WTC11 (cell line): ENCODE results near the gene SLC13A2. TPM values are rescaled to one million over a fixed set of nuclear protein-coding genes. Genes with fewer than 3 reads are reported as not detected.
A peak's percentile ranks its signal among the peaks of the same experiment; 100 is the strongest.

ENCODE experiments used
- ATAC-seq: fragments of 200-7000 bp; cut with Tn5 transposase; 2 replicates; pipeline ENCODE4 v1.10.0; 2021; ENCODE audit warnings: mild to moderate bottlenecking, moderate library complexity
- CTCF ChIA-PET: fragments of 300-600 bp; sonication (Branson Sonifier 250); formaldehyde crosslinking; loops from one replicate; lab custom pipeline; 2021; ENCODE audit warnings: antibody characterized with exemption; lab: Charles Lee
- POLR2A ChIA-PET: fragments of 350-600 bp; sonication (Branson Sonifier 250); formaldehyde crosslinking; loops from one replicate; lab custom pipeline; 2021; ENCODE audit warnings: antibody characterized with exemption; lab: Charles Lee
- DNase-seq: peaks from one replicate; pipeline ENCODE4 v3.0.0; 2021; ENCODE audit warnings: low spot score
- H3K27ac Mint-ChIP-seq: 2 replicates; pipeline ENCODE4 v1.8.0; 2021; ENCODE audit warnings: mixed read lengths
- H3K27me3 Mint-ChIP-seq: 2 replicates; pipeline ENCODE4 v1.8.0; 2021; ENCODE audit warnings: low read depth, mild to moderate bottlenecking, moderate library complexity, mixed read lengths
- H3K36me3 Mint-ChIP-seq: 2 replicates; pipeline ENCODE4 v1.8.0; 2021; ENCODE audit warnings: mixed read lengths
- H3K4me1 Mint-ChIP-seq: 2 replicates; pipeline ENCODE4 v1.8.0; 2022; ENCODE audit warnings: mixed read lengths
- H3K4me3 Mint-ChIP-seq: 2 replicates; pipeline ENCODE4 v1.8.0; 2021; ENCODE audit warnings: mild to moderate bottlenecking, moderate library complexity, mixed read lengths
- H3K9me3 Mint-ChIP-seq: 2 replicates; pipeline ENCODE4 v1.8.0; 2021; ENCODE audit warnings: mixed read lengths
- ATF1 ChIP-seq: sonication (generic); formaldehyde crosslinking; IDR thresholded peaks from 2 replicates; pipeline ENCODE4 v1.8.1; 2023; ENCODE audit warnings: mild to moderate bottlenecking, moderate library complexity, missing genetic modification reagents
- ATF6 ChIP-seq: sonication (generic); formaldehyde crosslinking; IDR thresholded peaks from 2 replicates; pipeline ENCODE4 v1.8.1; 2023; ENCODE audit warnings: mild to moderate bottlenecking, missing genetic modification reagents
- CDX4 ChIP-seq: fragments of 250-450 bp; sonication (Bioruptor Pico); IDR thresholded peaks from 2 replicates; pipeline ENCODE4 v1.9.0; 2021; ENCODE audit warnings: moderate library complexity, mild to moderate bottlenecking, inconsistent platforms, borderline replicate concordance
- FOXP4 ChIP-seq: sonication (generic); formaldehyde crosslinking; IDR thresholded peaks from 2 replicates; pipeline ENCODE4 v1.8.0; 2022; ENCODE audit warnings: mild to moderate bottlenecking, missing genetic modification reagents
- GABPB1 ChIP-seq: sonication (generic); formaldehyde crosslinking; IDR thresholded peaks from 2 replicates; pipeline ENCODE4 v1.8.1; 2023; ENCODE audit warnings: mild to moderate bottlenecking, missing genetic modification reagents
- GRHL2 ChIP-seq: fragments of 250-450 bp; sonication (Bioruptor Pico); IDR thresholded peaks from 2 replicates; pipeline ENCODE4 v1.8.0; 2022; ENCODE audit warnings: mild to moderate bottlenecking, moderate library complexity; ENCODE audit not compliant: insufficient replicate concordance, severe bottlenecking
- GTF2I ChIP-seq: fragments of 250-450 bp; sonication (Bioruptor Pico); conservative IDR thresholded peaks from 2 replicates; pipeline ENCODE4 v1.4.0; 2021; ENCODE audit warnings: mild to moderate bottlenecking
- IRF1 ChIP-seq: sonication (generic); formaldehyde crosslinking; IDR thresholded peaks from 2 replicates; pipeline ENCODE4 v1.8.0; 2023; ENCODE audit warnings: missing genetic modification reagents
- JAZF1 ChIP-seq: fragments of 250-450 bp; sonication (Bioruptor Pico); IDR thresholded peaks from 2 replicates; pipeline ENCODE4 v1.9.0; 2021; ENCODE audit warnings: moderate library complexity, mild to moderate bottlenecking, inconsistent platforms
- MYBL2 ChIP-seq: sonication (generic); formaldehyde crosslinking; IDR thresholded peaks from 2 replicates; pipeline ENCODE4 v1.8.1; 2023; ENCODE audit warnings: mild to moderate bottlenecking, moderate library complexity, missing genetic modification reagents
- NFATC4 ChIP-seq: fragments of 250-450 bp; sonication (Bioruptor Pico); IDR thresholded peaks from 2 replicates; pipeline ENCODE4 v1.9.0; 2021; ENCODE audit warnings: mild to moderate bottlenecking
- NFE2L1 ChIP-seq: sonication (generic); formaldehyde crosslinking; IDR thresholded peaks from 2 replicates; pipeline ENCODE4 v1.8.1; 2023; ENCODE audit warnings: missing genetic modification reagents
- USF2 ChIP-seq: sonication (generic); formaldehyde crosslinking; IDR thresholded peaks from 2 replicates; pipeline ENCODE4 v1.8.1; 2023; ENCODE audit warnings: mild to moderate bottlenecking, missing genetic modification reagents, moderate library complexity
- ZBTB43 ChIP-seq: sonication (generic); formaldehyde crosslinking; IDR thresholded peaks from 2 replicates; pipeline ENCODE4 v1.8.1; 2023; ENCODE audit warnings: mild to moderate bottlenecking, missing genetic modification reagents
- total RNA-seq: library from RNA; stranded (reverse); gene quantifications from 3 replicates; pipeline ENCODE4 v1.2.3, GENCODE V29; 2021

The SLC13A2 gene
- total RNA-seq, 1 experiment from 2014 or later = not detected

GRCh38 chr17:28523876-28524275, 50.4 kb downstream of the SLC13A2 start:
- TF ChIP-seq JAZF1 (no peak), NFE2L1 (CRISPR knock-in tag) (no peak), ATF6 (CRISPR knock-in tag) (no peak), USF2 (no peak), GRHL2 (CRISPR knock-in tag) (no peak), NFATC4 (CRISPR knock-in tag) (no peak), IRF1 (CRISPR knock-in tag) (no peak), GTF2I (CRISPR knock-in tag) (no peak), ZBTB43 (CRISPR knock-in tag) (no peak), ATF1 (CRISPR knock-in tag) (no peak)
- ATAC-seq (no peak), DNase-seq (no peak)
- Mint-ChIP-seq H3K36me3 (no peaks in the 10 kb centered on the region), H3K9me3 (no peaks in the 10 kb centered on the region), H3K27me3 (peaks cover 2% of the 10 kb centered on the region; the same call in 1 of the 2 replicates), H3K4me3 (no peak overlapping the region), H3K4me1 (peaks cover 3% of the 10 kb centered on the region), H3K27ac (no peak overlapping the region)
- ChIA-PET POLR2A (no interaction called here), CTCF (no interaction called here)

GRCh38 chr17:28524476-28525424, 51.3 kb downstream of the SLC13A2 start:
- CTCF ChIA-PET = no interaction called here
- no peak overlapping the region for H3K27ac Mint-ChIP-seq
- H3K4me1 Mint-ChIP-seq = peaks cover 3% of the 10 kb centered on the region
- TF ChIP-seq GABPB1 (CRISPR knock-in tag) (peak; percentile 45; the same call in 1 of the 2 replicates), MYBL2 (CRISPR knock-in tag) (no peak), FOXP4 (CRISPR knock-in tag) (no peak), CDX4 (no peak)
- TF ChIP-seq, all 79 proteins: peak for 1
- Mint-ChIP-seq H3K9me3 (no peaks in the 10 kb centered on the region), H3K36me3 (no peaks in the 10 kb centered on the region), H3K4me3 (no peak overlapping the region), H3K27me3 (no peaks in the 10 kb centered on the region)
- ATAC-seq = no peak
- no peak for DNase-seq
- POLR2A ChIA-PET = no interaction called here
